SK-N-SH (cell line): ENCODE measurements around the gene CITED1. TPM values are rescaled to one million over a fixed set of nuclear protein-coding genes. Genes with fewer than 3 reads are reported as not detected.

Experiments used
- CTCF ChIA-PET: fragments of 300-600, 350-600 bp; formaldehyde crosslinking; extraction: SDS; loops from one replicate; lab custom pipeline; 2021; lab: Yijun Ruan, JAX
- POLR2A ChIA-PET: fragments of 350-600 bp; sonication (Branson Sonifier 250); formaldehyde crosslinking; extraction: SDS; loops from one replicate; lab custom pipeline; 2020; ENCODE audit warnings: antibody characterized with exemption, inconsistent platforms; lab: Yijun Ruan, JAX
- DNase-seq: peaks from one replicate; pipeline ENCODE4 v3.0.0; 2012
- H2AFZ ChIP-seq: fragments of 200-600 bp; sonication (generic); 2 replicates; pipeline ENCODE4 v1.8.1; 2016; ENCODE audit warnings: antibody characterized with exemption, mild to moderate bottlenecking, low read depth
- H3F3A ChIP-seq: fragments of 200-600 bp; sonication (generic); replicated peaks from 2 replicates; pipeline ENCODE3; 2016; ENCODE audit warnings: antibody characterized with exemption, mild to moderate bottlenecking; ENCODE audit not compliant: insufficient read depth
- H3K27ac ChIP-seq, 2 experiments: fragments of 200-500 bp in 1 of 2; fragments of 200-600 bp in 1 of 2; sonication (Bioruptor generic) in 1 of 2; sonication (generic), shearing (Covaris generic) in 1 of 2; 2 replicates each; pipeline versions ENCODE4 v1.5.1 to v1.6.1; 2014 to 2016; ENCODE audit warnings: low read depth in 2 of 2, inconsistent platforms in 1 of 2, low read length in 1 of 2, mild to moderate bottlenecking in 1 of 2, mixed read lengths in 1 of 2
- H3K27me3 ChIP-seq: fragments of 200-600 bp; sonication (generic), shearing (Covaris generic); 2 replicates; pipeline ENCODE4 v1.6.1; 2016; ENCODE audit warnings: mixed run types; ENCODE audit not compliant: insufficient read depth
- H3K36me3 ChIP-seq, 2 experiments: fragments of 200-500 bp in 1 of 2; fragments of 200-600 bp in 1 of 2; sonication (Bioruptor generic) in 1 of 2; sonication (generic) in 1 of 2; replicated peaks in 1 of 2; 2 replicates each; pipeline versions ENCODE3 to v1.5.1; 2014 to 2016; ENCODE audit warnings: low read length in 1 of 2, mild to moderate bottlenecking in 1 of 2; ENCODE audit not compliant: insufficient read depth in 2 of 2, control insufficient read depth in 1 of 2
- H3K4me1 ChIP-seq, 2 experiments: fragments of 200-500 bp in 1 of 2; fragments of 200-600 bp in 1 of 2; sonication (Bioruptor generic) in 1 of 2; sonication (generic), shearing (Covaris generic) in 1 of 2; 2 replicates each; pipeline versions ENCODE4 v1.5.1 to v1.6.1; 2014 to 2016; ENCODE audit warnings: low read depth in 1 of 2, low read length in 1 of 2, mixed run types in 1 of 2; ENCODE audit not compliant: insufficient read depth in 2 of 2, control insufficient read depth in 1 of 2
- H3K4me2 ChIP-seq: fragments of 200-600 bp; sonication (generic), shearing (Covaris generic); 2 replicates; pipeline ENCODE4 v1.6.1; 2017; ENCODE audit warnings: mixed run types
- H3K4me3 ChIP-seq, 2 experiments: fragments of 200-500 bp in 1 of 2; fragments of 200-600 bp in 1 of 2; sonication (Bioruptor generic) in 1 of 2; sonication (generic), shearing (Covaris generic) in 1 of 2; 2 replicates each; pipeline versions ENCODE4 v1.5.1 to v1.8.1; 2014 to 2016; ENCODE audit warnings: low read depth in 2 of 2, inconsistent platforms in 1 of 2, low read length in 1 of 2, mild to moderate bottlenecking in 1 of 2, mixed read lengths in 1 of 2, moderate library complexity in 1 of 2
- H3K79me2 ChIP-seq: fragments of 200-600 bp; sonication (generic); 2 replicates; pipeline ENCODE4 v1.8.1; 2017; ENCODE audit warnings: mild to moderate bottlenecking; ENCODE audit not compliant: insufficient read depth
- H3K9ac ChIP-seq: fragments of 200-600 bp; sonication (generic); 2 replicates; pipeline ENCODE4 v1.6.1; 2017; ENCODE audit warnings: mixed run types
- H3K9me2 ChIP-seq: fragments of 200-600 bp; sonication (generic); 2 replicates; pipeline ENCODE4 v1.6.1; 2017; ENCODE audit warnings: mixed run types
- H3K9me3 ChIP-seq: fragments of 200-600 bp; sonication (generic); 2 replicates; pipeline ENCODE4 v1.6.1; 2017; ENCODE audit warnings: mixed run types, mild to moderate bottlenecking, moderate library complexity
- H4K20me1 ChIP-seq: fragments of 200-600 bp; sonication (generic); 2 replicates; pipeline ENCODE4 v1.6.1; 2017; ENCODE audit warnings: mild to moderate bottlenecking, mixed run types; ENCODE audit not compliant: insufficient read depth
- ELF1 ChIP-seq: IDR thresholded peaks from 2 replicates; pipeline ENCODE4 v1.4.0; 2012
- EP300 ChIP-seq, 2 experiments: IDR thresholded peaks; 2 replicates each; pipeline versions ENCODE4 v1.4.0 to v1.6.1; 2012; ENCODE audit warnings: borderline replicate concordance in 1 of 2, low read depth in 1 of 2, low read length in 1 of 2
- FOXJ3 ChIP-seq: sonication (generic); formaldehyde crosslinking; IDR thresholded peaks from 2 replicates; pipeline ENCODE4 v1.5.1; 2020; ENCODE audit warnings: mild to moderate bottlenecking, missing genetic modification reagents
- FOXM1 ChIP-seq: IDR thresholded peaks from 2 replicates; pipeline ENCODE4 v1.4.0; 2012; ENCODE audit warnings: low read depth, mild to moderate bottlenecking
- GABPA ChIP-seq: IDR thresholded peaks from 2 replicates; pipeline ENCODE4 v1.4.0; 2012; ENCODE audit warnings: low read depth, mild to moderate bottlenecking
- POLR2AphosphoS5 ChIP-seq: IDR thresholded peaks from 2 replicates; pipeline ENCODE4 v1.6.1; 2012; ENCODE audit warnings: low read depth, low read length
- RAD21 ChIP-seq: IDR thresholded peaks from 2 replicates; pipeline ENCODE4 v1.6.1; 2012; ENCODE audit warnings: mild to moderate bottlenecking, low read length
- RCOR1 ChIP-seq: fragments of 150-350 bp; IDR thresholded peaks from 2 replicates; pipeline ENCODE4 v1.6.1; 2017; ENCODE audit warnings: antibody characterized with exemption, low read length
- RXRA ChIP-seq: IDR thresholded peaks from 2 replicates; pipeline ENCODE4 v1.4.0; 2012; ENCODE audit warnings: low read depth, mild to moderate bottlenecking, borderline replicate concordance
- SIN3A ChIP-seq: IDR thresholded peaks from 2 replicates; pipeline ENCODE4 v1.6.1; 2012; ENCODE audit warnings: low read depth, mild to moderate bottlenecking, low read length, moderate library complexity, borderline replicate concordance
- TEAD4 ChIP-seq: IDR thresholded peaks from 2 replicates; pipeline ENCODE4 v1.4.0; 2012; ENCODE audit warnings: mild to moderate bottlenecking, borderline replicate concordance; ENCODE audit not compliant: insufficient read depth
- YY1 ChIP-seq: IDR thresholded peaks from 2 replicates; pipeline ENCODE4 v1.4.0; 2012; ENCODE audit warnings: low read depth, mild to moderate bottlenecking
- WGBS: methylation state at CpG from one replicate; pipeline ENCODE4 v1.1.6; 2017; ENCODE audit warnings: low lambda C conversion rate; 5-methylcytosine and 5-hydroxymethylcytosine counted together
- polyA plus RNA-seq, 3 experiments: library from polyadenylated mRNA; depleted of rRNA; stranded (reverse); fragments of >200 nt; gene quantifications; 2 replicates each; pipeline ENCODE4 v1.2.3, GENCODE V29; 2012
- TF ChIP-seq, protein P1 (sequence below): IDR thresholded peaks from 2 replicates; pipeline ENCODE4; 2012
- TF ChIP-seq, protein P2 (sequence below): fragments of 150-350 bp; IDR thresholded peaks from 2 replicates; pipeline ENCODE4 v1.6.1; 2016; ENCODE audit warnings: mild to moderate bottlenecking, low read depth, low read length
- TF ChIP-seq, protein P3 (sequence below): IDR thresholded peaks from 2 replicates; pipeline ENCODE4 v1.4.0; 2012; ENCODE audit warnings: low read depth, borderline replicate concordance

The CITED1 gene
- polyA plus RNA-seq, 1 of the 3 experiments (the other 2 are of a cell fraction), result 0.44 TPM

DNA sequence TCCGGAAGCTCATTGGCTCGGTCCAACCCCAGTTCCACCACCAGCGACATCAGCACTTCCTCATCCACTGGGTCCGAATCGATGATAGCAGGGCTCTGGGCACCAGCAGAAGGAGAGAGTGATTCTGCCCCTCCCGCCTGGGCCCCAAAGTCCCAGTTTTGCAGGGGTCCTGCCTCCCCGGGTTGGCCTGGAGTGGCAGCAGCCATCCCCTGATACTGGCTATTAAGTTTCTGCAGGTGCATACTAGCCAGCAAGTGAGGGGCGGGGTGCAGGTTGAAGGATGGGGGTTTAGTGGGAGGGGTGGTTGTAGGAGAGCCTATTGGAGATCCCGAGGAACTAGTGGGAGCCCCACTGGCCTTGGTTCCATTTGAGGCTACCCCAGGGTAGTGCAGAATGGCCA, 3.9 kb downstream of the CITED1 start (continued):
- no peak for TF ChIP-seq FOXJ3 (CRISPR knock-in tag)
- TF ChIP-seq FOXM1, result no peak
- TF ChIP-seq, protein P1, sequence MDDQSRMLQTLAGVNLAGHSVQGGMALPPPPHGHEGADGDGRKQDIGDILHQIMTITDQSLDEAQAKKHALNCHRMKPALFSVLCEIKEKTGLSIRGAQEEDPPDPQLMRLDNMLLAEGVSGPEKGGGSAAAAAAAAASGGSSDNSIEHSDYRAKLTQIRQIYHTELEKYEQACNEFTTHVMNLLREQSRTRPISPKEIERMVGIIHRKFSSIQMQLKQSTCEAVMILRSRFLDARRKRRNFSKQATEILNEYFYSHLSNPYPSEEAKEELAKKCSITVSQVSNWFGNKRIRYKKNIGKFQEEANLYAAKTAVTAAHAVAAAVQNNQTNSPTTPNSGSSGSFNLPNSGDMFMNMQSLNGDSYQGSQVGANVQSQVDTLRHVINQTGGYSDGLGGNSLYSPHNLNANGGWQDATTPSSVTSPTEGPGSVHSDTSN, result no peak
- TF ChIP-seq SIN3A, result no peak
- no peak for TF ChIP-seq ELF1
- no peak for TF ChIP-seq RCOR1
- no peak for TF ChIP-seq EP300 (IDR thresholded peaks at IDR 0.05; ENCODE audit: borderline replicate concordance in 1 of 2, low read depth in 1 of 2, low read length in 1 of 2)
- no peak for TF ChIP-seq POLR2AphosphoS5
- TF ChIP-seq YY1, result no peak
- no peak for TF ChIP-seq TEAD4

DNA sequence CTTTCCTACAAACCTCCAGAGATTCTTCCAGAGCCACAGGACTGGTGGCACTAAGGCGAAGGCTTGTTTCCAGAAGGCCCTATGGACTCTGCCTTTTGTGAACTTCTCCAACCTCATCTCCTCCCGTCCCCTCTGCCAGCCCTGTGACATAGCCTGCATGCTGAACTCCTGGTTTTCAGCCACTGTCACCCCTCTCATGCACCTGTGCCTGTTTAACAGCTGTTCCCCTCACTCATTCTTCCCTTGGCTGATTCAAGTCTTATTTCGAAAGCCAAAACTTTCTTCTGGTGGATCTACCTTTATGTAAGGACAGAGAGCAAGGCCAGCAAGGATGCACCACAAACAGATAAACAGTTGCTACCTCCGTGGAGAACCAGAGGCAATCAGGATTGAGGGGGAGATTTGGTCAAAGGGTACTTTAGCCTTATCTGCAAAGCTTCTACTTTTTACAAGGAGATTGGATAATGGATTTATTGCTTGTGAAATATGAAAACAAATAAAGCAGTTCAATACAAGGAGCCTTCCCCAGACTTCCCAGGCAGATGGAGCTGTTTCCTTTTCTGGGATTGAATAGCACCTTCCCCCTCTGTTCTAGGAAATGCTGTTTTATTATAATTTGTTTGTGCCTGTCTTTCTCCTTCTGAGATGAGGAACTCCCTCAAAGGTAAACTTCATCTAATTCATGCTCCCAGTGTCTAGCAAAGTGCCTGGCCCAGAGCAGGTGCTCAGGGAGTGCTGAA, 5.7 kb downstream of the CITED1 start:
- H3K4me1 ChIP-seq, result peaks cover 0 to 6% of the 10 kb centered on the region in 2 experiments; a peak in 1 of 4 replicates
- H4K20me1 ChIP-seq, result no peaks in the 10 kb centered on the region
- H3K27me3 ChIP-seq, result peaks cover 53% of the 10 kb centered on the region

More for the DNA sequence above, 5.7 kb downstream of the CITED1 start:
- H3K9me2 ChIP-seq, result no peaks in the 10 kb centered on the region
- H3K9ac ChIP-seq, result no peak overlapping the region
- POLR2A ChIA-PET, result interaction anchor here (1.6 kb wide), 1 partner anchor 23 kb away, joined by 5 read pairs; the partner anchor contains the start of gene RPS4X
- H3K36me3 ChIP-seq, result no peaks in the 10 kb centered on the region
- CTCF ChIA-PET, result no interaction called here
- no peak for TF ChIP-seq RAD21
- TF ChIP-seq, protein P2, sequence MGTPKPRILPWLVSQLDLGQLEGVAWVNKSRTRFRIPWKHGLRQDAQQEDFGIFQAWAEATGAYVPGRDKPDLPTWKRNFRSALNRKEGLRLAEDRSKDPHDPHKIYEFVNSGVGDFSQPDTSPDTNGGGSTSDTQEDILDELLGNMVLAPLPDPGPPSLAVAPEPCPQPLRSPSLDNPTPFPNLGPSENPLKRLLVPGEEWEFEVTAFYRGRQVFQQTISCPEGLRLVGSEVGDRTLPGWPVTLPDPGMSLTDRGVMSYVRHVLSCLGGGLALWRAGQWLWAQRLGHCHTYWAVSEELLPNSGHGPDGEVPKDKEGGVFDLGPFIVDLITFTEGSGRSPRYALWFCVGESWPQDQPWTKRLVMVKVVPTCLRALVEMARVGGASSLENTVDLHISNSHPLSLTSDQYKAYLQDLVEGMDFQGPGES, result no peak
- TF ChIP-seq FOXJ3 (CRISPR knock-in tag), result no peak
- TF ChIP-seq RCOR1, result no peak
- no peak for TF ChIP-seq TEAD4
- no peak for TF ChIP-seq RXRA
- TF ChIP-seq GABPA, result no peak
- TF ChIP-seq, protein P3, sequence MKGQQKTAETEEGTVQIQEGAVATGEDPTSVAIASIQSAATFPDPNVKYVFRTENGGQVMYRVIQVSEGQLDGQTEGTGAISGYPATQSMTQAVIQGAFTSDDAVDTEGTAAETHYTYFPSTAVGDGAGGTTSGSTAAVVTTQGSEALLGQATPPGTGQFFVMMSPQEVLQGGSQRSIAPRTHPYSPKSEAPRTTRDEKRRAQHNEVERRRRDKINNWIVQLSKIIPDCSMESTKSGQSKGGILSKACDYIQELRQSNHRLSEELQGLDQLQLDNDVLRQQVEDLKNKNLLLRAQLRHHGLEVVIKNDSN, result no peak
- H3K4me2 ChIP-seq, result no peak overlapping the region
- DNase-seq, result no peak
- H2AFZ ChIP-seq, result no peak overlapping the region
- H3K27ac ChIP-seq, result no peak overlapping the region
- H3K4me3 ChIP-seq, result no peak overlapping the region
- no peaks in the 10 kb centered on the region for H3K9me3 ChIP-seq
- no peaks in the 10 kb centered on the region for H3K79me2 ChIP-seq
- no peaks in the 10 kb centered on the region for H3F3A ChIP-seq
- whole genome bisulfite sequencing, result 29% methylated on average over 4 of the region's 4 CpGs
